CD14-positive monocyte (primary cell): ENCODE results near the gene NDUFB11. TPM values are rescaled to one million over a fixed set of nuclear protein-coding genes. Genes with fewer than 3 reads are reported as not detected.

Experiments used
- DNase-seq, 3 donors: peaks; one replicate each; pipeline ENCODE4 v3.0.0-alpha.2; 2011 to 2022
- H2AFZ ChIP-seq: 2 replicates; pipeline ENCODE4 v1.6.0; 2012; ENCODE audit warnings: mild to moderate bottlenecking, low read depth, low read length, inconsistent platforms; ENCODE audit not compliant: insufficient read depth, poor library complexity, severe bottlenecking
- H3K27ac ChIP-seq, 2 donors: 1 replicate in 1 of 2; 2 replicates in 1 of 2; pipeline ENCODE4 v1.5.1; 2012 to 2013; ENCODE audit warnings: low read length in 2 of 2, control low read depth in 1 of 2, inconsistent platforms in 1 of 2, low read depth in 1 of 2, mild to moderate bottlenecking in 1 of 2
- H3K27me3 ChIP-seq, 2 donors: one replicate each; pipeline versions ENCODE4 v1.6.0 to v1.6.1; 2011 to 2013; ENCODE audit warnings: low read length in 2 of 2; ENCODE audit not compliant: control insufficient read depth in 2 of 2, insufficient read depth in 2 of 2
- H3K36me3 ChIP-seq, 2 donors: replicated peaks in 1 of 2; 1 replicate in 1 of 2; 2 replicates in 1 of 2; pipeline versions ENCODE4 v1.5.1 to v1.6.1; 2012 to 2013; ENCODE audit warnings: low read length in 2 of 2, control low read depth in 1 of 2, inconsistent platforms in 1 of 2, mild to moderate bottlenecking in 1 of 2; ENCODE audit not compliant: insufficient read depth in 2 of 2, control insufficient read depth in 1 of 2
- H3K4me1 ChIP-seq, 2 donors: 1 replicate in 1 of 2; 2 replicates in 1 of 2; pipeline versions ENCODE4 v1.5.1 to v1.6.1; 2012 to 2013; ENCODE audit warnings: low read length in 2 of 2, control low read depth in 1 of 2, inconsistent platforms in 1 of 2, mild to moderate bottlenecking in 1 of 2, moderate library complexity in 1 of 2; ENCODE audit not compliant: insufficient read depth in 2 of 2, control insufficient read depth in 1 of 2
- H3K4me2 ChIP-seq: replicated peaks from 2 replicates; pipeline ENCODE3; 2012; ENCODE audit warnings: low read length, moderate library complexity, mild to moderate bottlenecking; ENCODE audit not compliant: poor library complexity, severe bottlenecking; ENCODE audit errors: extremely low read depth
- H3K4me3 ChIP-seq, 3 experiments: fragments of 200-600 bp in 1 of 3; sonication (generic) in 1 of 3; replicated peaks in 1 of 3; 1 replicate in 2 of 3; 2 replicates in 1 of 3; pipeline ENCODE4 v1.5.1; 2011 to 2013; ENCODE audit warnings: low read length in 3 of 3, mild to moderate bottlenecking in 3 of 3, control low read depth in 2 of 3, low read depth in 2 of 3, inconsistent platforms in 1 of 3, moderate library complexity in 1 of 3
- H3K79me2 ChIP-seq: 2 replicates; pipeline ENCODE4 v1.6.0; 2012; ENCODE audit warnings: mild to moderate bottlenecking, control low read depth, inconsistent platforms, low read length, moderate library complexity; ENCODE audit not compliant: insufficient read depth
- H3K9ac ChIP-seq: 2 replicates; pipeline ENCODE4 v1.6.0; 2017; ENCODE audit warnings: low read length, mild to moderate bottlenecking; ENCODE audit not compliant: insufficient read depth, poor library complexity, severe bottlenecking
- H3K9me3 ChIP-seq, 2 donors: replicated peaks in 1 of 2; 1 replicate in 1 of 2; 2 replicates in 1 of 2; pipeline versions ENCODE4 v1.5.1 to v1.6.1; 2012 to 2013; ENCODE audit warnings: low read length in 2 of 2, control low read depth in 1 of 2; ENCODE audit not compliant: control insufficient read depth in 1 of 2, insufficient read depth in 1 of 2
- H4K20me1 ChIP-seq: 2 replicates; pipeline ENCODE4 v1.6.0; 2012; ENCODE audit warnings: mild to moderate bottlenecking, low read length, control low read depth, moderate library complexity; ENCODE audit not compliant: insufficient read depth
- H3K27ac Mint-ChIP-seq, 7 donors: one replicate each; pipeline ENCODE4 v1.8.0; 2020; ENCODE audit warnings: mild to moderate bottlenecking in 7 of 7, mixed read lengths in 7 of 7, moderate library complexity in 6 of 7, inconsistent platforms in 2 of 7
- H3K27me3 Mint-ChIP-seq, 3 donors: one replicate each; pipeline ENCODE4 v1.8.0; 2021 to 2022; ENCODE audit warnings: low read depth in 3 of 3, mild to moderate bottlenecking in 3 of 3, mixed read lengths in 3 of 3, moderate library complexity in 3 of 3, inconsistent platforms in 1 of 3
- H3K36me3 Mint-ChIP-seq, 2 donors: one replicate each; pipeline ENCODE4 v1.8.0; 2020; ENCODE audit warnings: mixed read lengths in 2 of 2, inconsistent platforms in 1 of 2, mild to moderate bottlenecking in 1 of 2
- H3K4me1 Mint-ChIP-seq: one replicate; pipeline ENCODE4 v1.8.0; 2020; ENCODE audit warnings: mild to moderate bottlenecking, mixed read lengths
- H3K4me3 Mint-ChIP-seq, 2 donors: one replicate each; pipeline ENCODE4 v1.8.0; 2020; ENCODE audit warnings: mild to moderate bottlenecking in 2 of 2, mixed read lengths in 2 of 2, moderate library complexity in 1 of 2
- H3K9me3 Mint-ChIP-seq, 7 donors: one replicate each; pipeline ENCODE4 v1.8.0; 2020 to 2022; ENCODE audit warnings: mixed read lengths in 7 of 7, mild to moderate bottlenecking in 6 of 7, moderate library complexity in 6 of 7, inconsistent platforms in 2 of 7
- WGBS: methylation state at CpG from one replicate; pipeline ENCODE4 v1.1.5; 2013; ENCODE audit warnings: missing lambda C conversion rate; ENCODE audit not compliant: insufficient coverage; 5-methylcytosine and 5-hydroxymethylcytosine counted together
- intact Hi-C, 2 donors: fragments of 100-400 bp; cut with micrococcal nuclease; formaldehyde crosslinking; loops; one replicate each; pipeline versions ENCODE4 v1.15.0 to v1.15.1; 2023
- polyA plus RNA-seq, 3 donors: library from polyadenylated mRNA; depleted of rRNA in 1 of 3; unstranded in 2 of 3; stranded (reverse) in 1 of 3; fragments of 300-500 nt in 2 of 3; fragments of >200 nt in 1 of 3; fragmentation: Illumina TruSeq in 2 of 3; gene quantifications; 1 replicate in 2 of 3; 2 replicates in 1 of 3; pipeline ENCODE4 v1.2.3, GENCODE V29; 2012 to 2021
- TF ChIP-seq, protein P1 (sequence below): fragments of 200-600 bp; IDR thresholded peaks from one replicate; pipeline ENCODE4 v1.8.0; 2022; ENCODE audit warnings: antibody characterized with exemption, mild to moderate bottlenecking

NDUFB11 gene
- polyA plus RNA-seq, 3 donors: 35.2 to 139 (median 104) TPM

DNA sequence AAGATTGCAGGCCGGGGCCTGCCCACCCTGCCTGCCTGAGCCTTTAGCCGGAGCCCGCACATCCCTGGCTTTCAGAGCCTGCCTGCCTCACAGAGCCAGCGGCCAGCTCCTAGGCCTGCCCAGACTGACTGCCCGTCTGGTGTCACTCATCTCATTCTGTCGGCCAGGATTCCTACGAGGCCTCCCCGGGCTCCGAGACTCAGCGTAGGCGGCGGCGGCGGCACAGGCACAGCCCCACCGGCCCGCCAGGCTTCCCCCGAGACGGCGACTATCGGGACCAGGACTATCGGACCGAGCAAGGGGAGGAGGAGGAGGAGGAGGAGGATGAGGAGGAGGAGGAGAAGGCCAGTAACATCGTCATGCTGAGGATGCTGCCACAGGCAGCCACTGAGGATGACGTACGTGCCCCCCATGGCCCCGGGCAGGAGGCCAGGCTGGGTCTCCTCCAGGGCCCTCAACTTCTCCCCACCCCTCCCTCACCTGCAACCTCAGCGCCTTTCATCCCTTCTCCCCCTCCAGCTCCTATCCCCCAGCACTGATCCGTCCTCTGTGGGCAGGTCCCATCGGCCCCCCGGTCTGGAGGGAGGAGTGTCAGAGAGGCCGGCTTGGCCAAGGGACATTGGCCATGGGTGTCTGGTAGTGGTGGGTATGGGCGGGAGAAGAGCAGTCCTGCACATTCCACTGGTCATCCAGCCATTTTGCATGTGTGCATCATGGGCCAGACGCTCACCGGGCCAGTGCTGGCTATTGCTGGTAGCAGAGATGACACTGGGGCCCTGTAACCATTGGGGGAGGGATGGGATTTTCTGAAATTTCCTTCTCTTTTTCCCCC lies 26.6 kb upstream of the NDUFB11 start:
- no peak overlapping the region for H3K27ac Mint-ChIP-seq
- Histone ChIP-seq H3K9me3 (no peaks in the 10 kb centered on the region), H3K9ac (no peak overlapping the region), H3K27me3 (no peaks in the 10 kb centered on the region), H3K4me2 (no peak overlapping the region), H4K20me1 (peaks cover 33% of the 10 kb centered on the region), H3K36me3 (peaks cover 63 to 76% of the 10 kb centered on the region in 2 donors), H3K4me1 (no peaks in the 10 kb centered on the region), H3K4me3 (no peak overlapping the region), H3K79me2 (peaks cover 25% of the 10 kb centered on the region), H3K27ac (no peak overlapping the region), H2AFZ (no peak overlapping the region)
- TF ChIP-seq, protein P1, sequence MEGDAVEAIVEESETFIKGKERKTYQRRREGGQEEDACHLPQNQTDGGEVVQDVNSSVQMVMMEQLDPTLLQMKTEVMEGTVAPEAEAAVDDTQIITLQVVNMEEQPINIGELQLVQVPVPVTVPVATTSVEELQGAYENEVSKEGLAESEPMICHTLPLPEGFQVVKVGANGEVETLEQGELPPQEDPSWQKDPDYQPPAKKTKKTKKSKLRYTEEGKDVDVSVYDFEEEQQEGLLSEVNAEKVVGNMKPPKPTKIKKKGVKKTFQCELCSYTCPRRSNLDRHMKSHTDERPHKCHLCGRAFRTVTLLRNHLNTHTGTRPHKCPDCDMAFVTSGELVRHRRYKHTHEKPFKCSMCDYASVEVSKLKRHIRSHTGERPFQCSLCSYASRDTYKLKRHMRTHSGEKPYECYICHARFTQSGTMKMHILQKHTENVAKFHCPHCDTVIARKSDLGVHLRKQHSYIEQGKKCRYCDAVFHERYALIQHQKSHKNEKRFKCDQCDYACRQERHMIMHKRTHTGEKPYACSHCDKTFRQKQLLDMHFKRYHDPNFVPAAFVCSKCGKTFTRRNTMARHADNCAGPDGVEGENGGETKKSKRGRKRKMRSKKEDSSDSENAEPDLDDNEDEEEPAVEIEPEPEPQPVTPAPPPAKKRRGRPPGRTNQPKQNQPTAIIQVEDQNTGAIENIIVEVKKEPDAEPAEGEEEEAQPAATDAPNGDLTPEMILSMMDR: no peak
- intact Hi-C loops: no loop called here
- no peak for DNase-seq
- peaks cover 45 to 71% of the 10 kb centered on the region in 2 donors for H3K36me3 Mint-ChIP-seq
- no peak overlapping the region for H3K4me3 Mint-ChIP-seq
- 98% methylated on average over 9 of the region's 34 CpGs for WGBS
- H3K27me3 Mint-ChIP-seq: peaks cover 0 to 42% (median 1%) of the 10 kb centered on the region in 3 donors
- peaks cover 0 to 1% (median 0%) of the 10 kb centered on the region in 7 donors for H3K9me3 Mint-ChIP-seq
- no peaks in the 10 kb centered on the region for H3K4me1 Mint-ChIP-seq

DNA sequence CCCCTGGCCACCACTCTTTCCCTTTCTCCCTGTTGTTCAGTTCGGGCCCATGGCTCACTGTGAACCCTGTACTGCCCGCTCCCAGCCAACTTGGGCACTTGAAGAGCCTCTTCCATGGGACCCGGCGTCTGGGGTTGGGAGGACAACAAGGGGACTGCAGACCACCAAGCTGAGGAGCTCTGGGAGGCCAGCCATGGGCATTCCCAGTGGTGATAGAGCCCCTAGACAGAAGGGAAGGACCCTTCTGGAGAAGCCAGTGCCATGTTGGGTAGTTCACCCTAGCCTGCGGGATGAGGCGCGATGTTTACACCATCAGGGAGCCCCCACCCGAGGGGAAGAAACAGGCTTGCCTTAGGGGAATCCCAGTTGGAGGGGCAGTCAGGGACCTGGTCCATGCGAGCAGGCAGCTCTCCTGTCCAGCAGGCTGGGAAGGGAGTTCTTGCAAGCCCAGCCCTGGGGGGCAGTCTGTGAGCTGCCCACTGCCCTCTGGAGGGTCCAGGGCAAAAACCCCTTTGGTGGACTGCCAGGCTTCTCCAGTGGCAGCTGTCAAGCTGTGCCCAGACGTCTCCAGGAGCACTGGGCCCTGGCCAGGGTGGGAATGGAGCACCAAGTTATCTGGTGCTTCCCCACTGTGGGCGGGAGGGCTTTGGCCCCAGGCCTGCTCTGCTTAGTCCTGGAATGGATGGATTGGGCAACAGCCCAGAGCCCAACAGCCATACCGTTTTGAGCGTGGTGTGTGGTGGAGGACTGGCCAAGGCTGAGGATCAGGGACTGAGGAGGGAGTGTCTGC lies 25.4 kb upstream of the NDUFB11 start:
- Histone ChIP-seq H2AFZ (no peak overlapping the region), H4K20me1 (peaks cover 35% of the 10 kb centered on the region), H3K27ac (no peak overlapping the region), H3K9me3 (no peaks in the 10 kb centered on the region), H3K79me2 (peaks cover 28% of the 10 kb centered on the region), H3K27me3 (no peaks in the 10 kb centered on the region), H3K4me2 (no peak overlapping the region), H3K9ac (no peak overlapping the region), H3K4me3 (no peak overlapping the region), H3K4me1 (no peaks in the 10 kb centered on the region), H3K36me3 (peaks cover 54 to 64% of the 10 kb centered on the region in 2 donors)
- Mint-ChIP-seq H3K27ac (peak overlapping the region in 2 of 7 donors; percentile 47 to 54), H3K36me3 (peaks cover 35 to 62% of the 10 kb centered on the region in 2 donors), H3K27me3 (peaks cover 0 to 48% (median 0%) of the 10 kb centered on the region in 3 donors), H3K4me3 (no peak overlapping the region), H3K9me3 (peaks cover 0 to 4% (median 0%) of the 10 kb centered on the region in 7 donors), H3K4me1 (no peaks in the 10 kb centered on the region)
- DNase-seq: no peak
- WGBS: 94% methylated on average over 8 of the region's 13 CpGs
- intact Hi-C loops: no loop called here
- TF ChIP-seq, protein P1: no peak
